HG03354 (cell line): Measurements from ENCODE around the gene SBK1.
"Not testable (repeated sequence)": the region's sequence is repeated elsewhere in the genome, so short reads cannot be mapped to it uniquely, and the experiment has no call there.

Experiments
- ATAC-seq: cut with Tn5 transposase; IDR thresholded peaks from one replicate; pipeline ENCODE4 v1.9.1; 2021; ENCODE audit warnings: mild to moderate bottlenecking; ENCODE audit not compliant: unreplicated experiment, poor library complexity, severe bottlenecking

SBK1 gene

DNA sequence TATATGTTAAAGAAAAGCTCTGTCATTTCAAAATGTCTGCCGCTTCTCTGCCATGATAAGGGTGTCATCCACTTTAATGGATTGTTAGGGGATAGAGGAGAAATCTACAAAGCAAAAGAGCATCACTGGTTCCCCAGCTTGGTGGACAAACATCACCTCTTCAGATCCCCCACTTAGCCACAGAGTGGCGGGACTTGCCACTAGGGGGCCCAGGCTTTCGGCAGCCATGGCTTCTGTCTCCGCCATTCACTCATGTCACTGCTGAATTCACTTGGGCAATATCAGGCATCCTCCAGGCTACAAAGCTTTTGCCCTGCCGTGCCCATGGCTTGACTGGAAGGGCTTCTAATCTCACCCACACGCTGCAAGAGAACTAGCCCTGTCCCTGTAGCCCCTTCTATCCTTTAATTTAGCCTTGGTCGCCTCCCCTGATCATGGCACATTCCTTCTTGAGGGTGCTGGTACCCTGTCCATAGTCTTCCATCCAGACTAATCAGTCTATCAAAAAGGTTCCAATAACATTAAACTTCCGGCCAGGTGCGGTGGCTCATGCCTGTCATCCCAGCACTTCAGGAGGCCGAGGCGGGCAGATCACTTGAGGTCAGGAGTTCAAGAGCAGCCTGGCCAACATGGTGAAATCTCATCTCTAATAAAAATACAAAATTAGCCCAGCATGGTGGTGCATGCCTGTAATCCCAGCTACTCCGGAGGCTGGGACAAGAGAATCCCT lies 34.7 kb downstream of the SBK1 start:
- peak; percentile 54 for ATAC-seq

DNA sequence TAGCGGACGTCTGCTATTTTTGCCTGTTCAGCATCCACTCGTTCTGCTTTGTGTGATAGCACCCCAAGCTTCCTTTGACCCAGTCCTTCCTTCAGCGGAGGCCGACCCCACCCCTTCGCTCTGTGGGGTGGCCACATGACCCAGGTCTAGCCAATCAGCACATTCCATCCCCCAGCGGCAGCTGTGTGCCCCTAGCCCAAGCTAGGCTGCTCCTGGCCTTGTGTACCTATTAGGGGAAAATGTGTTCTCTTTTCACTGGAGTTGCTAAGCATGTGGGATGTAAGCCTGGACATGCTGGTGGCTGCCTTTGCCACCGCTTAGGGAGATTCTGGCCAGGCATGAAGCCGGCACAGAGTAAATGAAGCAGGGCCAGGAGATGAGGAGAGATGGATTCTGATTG lies 37.9 kb downstream of the SBK1 start:
- not testable (repeated sequence) for ATAC-seq

DNA sequence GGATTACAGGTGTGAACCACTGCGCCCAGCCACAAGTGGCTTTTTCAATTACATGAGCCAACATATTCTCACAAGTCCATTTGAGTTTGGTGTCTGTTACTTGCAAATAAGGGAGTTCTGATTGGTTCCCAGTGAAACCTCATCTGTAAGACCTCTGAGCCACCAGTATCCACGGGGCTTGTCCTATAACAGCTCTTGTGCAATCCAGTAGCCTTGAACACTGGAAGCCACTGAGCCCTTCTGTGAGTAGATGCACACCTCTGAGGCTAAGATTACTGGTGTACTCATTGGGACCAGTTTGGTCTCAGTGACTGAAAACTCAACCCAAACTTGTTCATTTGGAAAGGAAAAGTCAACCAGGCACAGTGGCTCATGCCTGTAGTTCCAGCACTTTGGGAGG lies 38.7 kb downstream of the SBK1 start:
- not testable (repeated sequence) for ATAC-seq

DNA sequence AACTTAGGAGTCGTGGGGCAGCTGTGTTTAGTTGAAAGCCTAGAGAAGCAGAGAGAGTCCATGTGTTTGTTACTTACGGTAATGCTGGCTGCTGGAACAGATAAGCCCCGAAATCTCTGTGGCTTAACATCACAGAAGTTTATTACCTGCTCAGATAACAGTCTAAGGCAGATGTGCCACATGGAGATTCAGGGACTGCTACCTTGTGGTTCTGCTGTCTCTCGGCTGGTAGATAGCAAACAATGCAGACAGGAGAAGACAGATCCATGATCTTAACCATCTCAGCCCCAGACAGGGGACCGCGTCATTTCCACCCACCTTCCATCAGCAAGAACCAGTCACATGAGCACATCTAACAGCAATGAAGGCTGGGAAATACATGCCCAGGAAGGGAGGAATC lies 40.3 kb downstream of the SBK1 start:
- ATAC-seq, result not testable (repeated sequence)

DNA sequence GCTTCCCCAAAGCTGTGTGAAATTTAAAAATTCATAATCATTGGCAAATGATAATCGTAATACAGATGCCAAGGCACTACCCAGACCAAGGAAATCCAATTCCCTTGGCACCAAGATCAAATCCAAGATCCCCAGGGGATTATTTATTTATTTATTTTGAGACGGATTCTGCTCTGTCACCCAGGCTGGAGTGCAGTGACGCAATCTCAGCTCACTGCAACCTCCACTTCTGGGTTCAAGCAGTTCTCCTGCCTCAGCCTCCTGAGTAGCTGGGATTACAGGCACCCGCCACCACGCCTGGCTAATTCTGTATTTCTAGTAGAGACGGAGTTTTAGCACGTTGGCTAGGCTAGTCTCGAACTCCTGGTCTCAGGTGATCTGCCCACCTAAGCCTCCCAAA lies 43.4 kb downstream of the SBK1 start:
- ATAC-seq, result not testable (repeated sequence)

DNA sequence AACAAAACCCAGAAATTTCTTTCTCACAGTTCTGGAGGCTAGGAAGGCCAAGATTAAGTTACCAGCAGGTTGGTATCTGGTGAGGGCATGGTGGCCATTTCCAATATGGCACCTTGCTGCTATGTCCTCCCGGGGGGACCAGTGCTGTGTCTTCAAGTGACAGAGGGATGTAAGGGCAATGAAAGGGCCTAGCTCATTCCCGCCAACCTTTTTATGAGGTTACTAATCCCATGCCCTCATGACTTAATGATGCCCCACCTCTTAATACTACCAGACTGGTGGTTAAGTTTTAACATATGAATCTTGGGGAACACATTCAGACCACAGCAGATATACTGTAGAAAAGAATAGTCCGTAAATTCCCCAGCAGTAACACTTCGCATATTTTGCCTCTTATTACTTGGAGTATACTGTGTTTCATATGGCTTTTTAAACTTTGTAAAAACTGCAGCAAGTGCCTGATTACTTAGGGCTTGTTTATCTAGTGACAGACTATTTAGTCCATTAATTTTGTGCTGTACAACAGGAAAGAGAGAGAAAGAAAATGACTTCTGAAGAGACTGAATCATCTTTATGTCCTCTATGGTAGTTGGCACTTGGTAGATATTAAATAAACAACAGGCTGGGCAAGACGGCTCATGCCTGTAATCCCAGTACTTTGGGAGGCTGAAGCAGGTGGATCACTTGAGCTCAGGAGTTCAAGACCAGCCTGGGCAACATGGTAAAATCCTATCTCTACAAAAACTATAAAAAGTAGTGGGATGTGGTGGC lies 44.8 kb downstream of the SBK1 start:
- not testable (repeated sequence) for ATAC-seq

DNA sequence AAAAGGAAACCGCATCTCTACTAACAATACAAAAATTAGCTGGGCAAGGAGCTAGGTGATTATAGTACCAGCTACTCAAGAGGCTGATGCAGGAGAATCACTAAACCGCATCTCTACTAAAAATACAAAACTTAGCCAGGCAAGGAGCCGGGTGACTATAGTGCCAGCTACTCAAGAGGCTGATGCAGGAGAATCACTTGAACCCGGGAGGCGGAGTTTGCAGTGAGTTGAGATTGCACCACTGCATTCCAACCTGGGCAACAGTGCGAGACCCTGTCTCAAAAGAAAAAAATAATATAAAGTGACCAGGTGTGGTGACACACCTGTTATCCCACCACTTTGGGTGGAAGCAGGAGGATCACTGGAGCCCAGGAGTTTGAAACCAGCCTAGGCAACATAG lies 45.9 kb downstream of the SBK1 start:
- ATAC-seq, result not testable (repeated sequence)

DNA sequence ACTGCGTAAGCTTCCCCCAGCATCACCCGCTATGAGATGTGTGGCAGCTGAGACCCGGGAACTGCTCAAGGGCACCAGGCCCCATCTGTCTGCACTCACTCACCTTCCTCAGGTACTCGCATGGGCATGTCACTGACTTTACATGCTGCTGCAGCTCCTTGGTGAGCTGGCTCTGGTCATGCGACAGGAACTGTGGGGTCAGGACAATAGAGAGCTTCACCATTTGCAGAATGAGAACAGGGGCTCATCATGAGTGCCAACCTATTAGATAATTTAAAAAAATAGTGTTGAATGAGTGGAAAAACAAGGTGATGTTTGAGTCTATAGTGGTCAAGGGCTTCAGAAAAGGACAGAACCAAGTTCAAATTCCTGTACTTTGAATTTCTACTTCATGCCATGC lies 70.3 kb downstream of the SBK1 start:
- not testable (repeated sequence) for ATAC-seq

DNA sequence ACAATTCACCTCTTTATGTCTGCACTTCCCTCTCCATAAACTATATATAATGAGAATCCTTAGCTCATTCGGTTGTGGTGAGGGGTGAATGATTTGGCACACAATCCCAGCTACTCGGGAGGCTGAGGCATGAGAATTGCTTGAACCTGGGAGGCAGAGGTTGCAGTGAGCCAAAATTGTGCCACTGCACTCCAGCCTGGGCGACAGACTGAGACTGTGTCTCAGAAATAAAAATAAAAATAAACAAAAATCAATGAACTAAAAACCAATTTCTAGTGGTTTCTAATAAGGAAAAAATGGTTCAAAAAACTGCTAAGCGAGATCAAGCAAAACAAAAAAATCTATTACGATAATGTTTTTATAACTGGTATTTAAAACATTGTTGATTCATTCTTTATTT lies 71.1 kb downstream of the SBK1 start, which contains the start of gene NPIPB6:
TSS of gene NPIPB6 (minus strand) at position 101 of the 400 bp plus-strand sequence. CDS start 686 bp downstream, outside the sequence.
- not testable (repeated sequence) for ATAC-seq

DNA sequence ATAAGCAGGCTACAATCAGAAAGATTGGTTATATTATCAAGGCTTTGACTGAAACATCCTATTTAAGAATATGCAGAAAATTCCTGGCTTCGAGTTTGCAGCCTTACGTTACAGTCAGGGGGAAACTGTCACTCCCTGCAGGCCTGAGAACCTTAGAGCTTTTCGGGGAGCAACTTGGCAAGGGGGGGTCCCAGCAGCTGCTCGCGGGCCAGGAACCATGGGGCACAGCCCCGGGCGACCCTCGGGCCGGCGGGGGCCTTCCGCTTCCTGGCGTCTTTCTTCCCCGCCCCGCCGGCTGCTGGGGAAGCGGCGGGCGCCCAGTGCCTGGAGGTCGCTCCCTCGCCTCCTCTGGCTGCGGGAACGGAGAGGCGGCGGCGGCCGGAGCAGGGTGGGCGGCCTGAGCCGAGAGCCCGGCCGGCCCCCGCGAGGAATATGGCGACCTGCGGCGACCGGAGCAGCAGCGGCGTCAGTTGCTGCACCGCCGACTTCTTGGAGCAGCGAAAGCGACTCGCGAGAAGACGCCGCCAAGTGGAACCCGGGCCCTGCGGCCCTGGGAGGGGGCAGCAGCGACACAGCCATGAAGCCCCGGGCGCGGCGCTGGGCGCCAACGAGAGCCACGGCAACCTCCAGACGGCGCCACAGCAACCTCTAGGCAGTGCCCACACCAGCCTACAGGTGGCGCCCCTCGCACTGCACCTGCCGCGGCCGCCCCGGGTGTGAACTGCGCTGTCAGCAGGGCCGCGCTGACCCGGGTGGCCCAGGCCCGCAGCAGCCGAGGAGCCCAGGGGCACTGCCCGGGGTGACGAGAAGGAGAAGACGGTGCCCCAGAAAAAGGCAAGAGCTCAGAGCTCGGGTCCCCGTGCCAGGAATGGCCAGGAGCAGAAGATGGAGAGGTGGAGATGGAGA lies 72.2 kb downstream of the SBK1 start:
- ATAC-seq, result peak; percentile 95

DNA sequence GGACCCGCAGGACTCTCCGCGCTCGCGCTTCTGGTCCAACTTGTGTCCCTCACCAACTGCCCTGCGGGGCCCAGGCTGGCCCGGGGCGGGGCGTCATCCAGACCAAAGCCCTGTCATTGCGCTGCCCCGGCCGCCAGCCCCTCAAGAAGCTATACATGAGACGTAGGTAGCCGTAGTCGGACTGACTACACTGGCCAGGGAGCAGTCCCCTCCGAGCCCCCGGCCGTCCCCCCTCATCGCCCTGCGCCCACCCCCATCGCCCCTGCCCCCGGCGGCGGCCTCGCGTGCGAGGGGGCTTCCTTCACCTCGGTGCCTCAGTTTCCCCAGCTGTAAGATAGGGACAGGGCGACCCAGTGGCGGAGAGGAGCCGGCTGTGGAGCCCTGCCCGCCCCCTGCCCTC lies 75.6 kb downstream of the SBK1 start:
- not testable (repeated sequence) for ATAC-seq
